HepG2 (cell line): ENCODE measurements around the gene ACTR1A. TPM values are rescaled to one million over a fixed set of nuclear protein-coding genes. Genes with fewer than 3 reads are reported as not detected.

Source experiments
- EEA1 ChIP-seq: sonication (generic); formaldehyde crosslinking; IDR thresholded peaks from 2 replicates; pipeline ENCODE4 v1.5.1; 2020; ENCODE audit warnings: mild to moderate bottlenecking, missing genetic modification reagents, borderline replicate concordance
- FIP1L1 ChIP-seq: fragments of 200-400 bp; formaldehyde crosslinking; IDR thresholded peaks from 2 replicates; pipeline ENCODE4 v1.6.1; 2018; ENCODE audit warnings: low read depth, mild to moderate bottlenecking, low read length, moderate library complexity, borderline replicate concordance; ENCODE audit not compliant: insufficient read depth
- FUBP1 ChIP-seq: sonication (generic); formaldehyde crosslinking; IDR thresholded peaks from 2 replicates; pipeline ENCODE4 v1.5.1; 2020; ENCODE audit warnings: missing genetic modification reagents, mild to moderate bottlenecking, borderline replicate concordance
- HNRNPL ChIP-seq: fragments of 200-400 bp; formaldehyde crosslinking; IDR thresholded peaks from 2 replicates; pipeline ENCODE4 v1.6.1; 2017; ENCODE audit warnings: mild to moderate bottlenecking, low read depth, low read length
- HNRNPUL1 ChIP-seq: fragments of 200-400 bp; formaldehyde crosslinking; IDR thresholded peaks from 2 replicates; pipeline ENCODE4 v1.6.1; 2017; ENCODE audit warnings: low read depth, mild to moderate bottlenecking, low read length, moderate library complexity
- NFYC ChIP-seq: IDR thresholded peaks from 2 replicates; pipeline ENCODE4 v1.6.1; 2016; ENCODE audit warnings: missing genetic modification reagents, missing compliant biosample characterization
- PHF8 ChIP-seq: sonication (generic); formaldehyde crosslinking; IDR thresholded peaks from 2 replicates; pipeline ENCODE4 v1.5.0; 2020; ENCODE audit warnings: missing genetic modification reagents
- POGK ChIP-seq: sonication (generic); formaldehyde crosslinking; conservative IDR thresholded peaks from 2 replicates; pipeline ENCODE4 v1.8.0; 2022; ENCODE audit warnings: mild to moderate bottlenecking, moderate library complexity, missing genetic modification reagents
- SNAI1 ChIP-seq: sonication (generic); formaldehyde crosslinking; IDR thresholded peaks from 2 replicates; pipeline ENCODE4 v1.5.0; 2020; ENCODE audit warnings: mild to moderate bottlenecking, missing genetic modification reagents, borderline replicate concordance
- TBL1XR1 ChIP-seq: fragments of 150-350 bp; IDR thresholded peaks from 2 replicates; pipeline ENCODE4 v1.6.1; 2014; ENCODE audit warnings: borderline replicate concordance, low read length; ENCODE audit not compliant: partially characterized antibody
- TEAD2 ChIP-seq: sonication (generic); formaldehyde crosslinking; IDR thresholded peaks from 2 replicates; pipeline ENCODE4 v1.9.0; 2021; ENCODE audit warnings: missing genetic modification reagents
- TP53 ChIP-seq: sonication (generic); formaldehyde crosslinking; conservative IDR thresholded peaks from 2 replicates; pipeline ENCODE4 v1.4.0; 2020; ENCODE audit warnings: missing genetic modification reagents
- ZBTB46 ChIP-seq: sonication (generic); formaldehyde crosslinking; IDR thresholded peaks from 2 replicates; pipeline ENCODE4 v1.4.0; 2020; ENCODE audit warnings: mild to moderate bottlenecking, missing genetic modification reagents, borderline replicate concordance
- ZHX1 ChIP-seq: sonication (generic); formaldehyde crosslinking; IDR thresholded peaks from 2 replicates; pipeline ENCODE4 v1.8.1; 2022; ENCODE audit warnings: low read depth, mild to moderate bottlenecking, missing genetic modification reagents
- ZNF280D ChIP-seq: sonication (generic); formaldehyde crosslinking; IDR thresholded peaks from 2 replicates; pipeline ENCODE4 v1.5.1; 2020; ENCODE audit warnings: mild to moderate bottlenecking, missing genetic modification reagents
- ZNF326 ChIP-seq: sonication (generic); formaldehyde crosslinking; IDR thresholded peaks from 2 replicates; pipeline ENCODE4 v1.4.0; 2020; ENCODE audit warnings: missing genetic modification reagents, borderline replicate concordance
- ZNF576 ChIP-seq: sonication (generic); formaldehyde crosslinking; IDR thresholded peaks from 2 replicates; pipeline ENCODE4 v1.4.0; 2020; ENCODE audit warnings: mild to moderate bottlenecking, missing genetic modification reagents
- ZNF879 ChIP-seq: sonication (generic); formaldehyde crosslinking; IDR thresholded peaks from 2 replicates; pipeline ENCODE4 v1.8.1; 2023; ENCODE audit warnings: missing genetic modification reagents
- polyA plus RNA-seq, 8 experiments: library from polyadenylated mRNA; depleted of rRNA in 3 of 8; stranded (reverse) in 7 of 8; unstranded in 1 of 8; fragments of >200 nt; fragmentation: Illumina TruSeq in 4 of 8; extraction: Trizol in 4 of 8; gene quantifications; 2 replicates each; pipeline versions ENCODE4 v1.2.1 to v1.2.3, GENCODE V29; 2011 to 2016; ENCODE audit warnings: low read depth in 4 of 8, missing spikeins in 1 of 8, mixed read lengths in 1 of 8; ENCODE audit not compliant: insufficient read depth in 1 of 8
- total RNA-seq, 5 experiments: library from RNA; depleted of rRNA; stranded (reverse); fragments of >200 nt; fragmentation: Illumina TruSeq; extraction: Trizol; gene quantifications; 2 replicates each; pipeline ENCODE4 v1.2.3, GENCODE V29; 2016; ENCODE audit warnings: low read depth in 1 of 5

The ACTR1A gene
- total and polyA plus RNA-seq, 2 of the 13 experiments (the other 11 are each of a cell fraction or from before 2014, with no cell fraction given) = 59.6 to 62.8 TPM

GRCh38 chr10:102502029-102502336 lies 529 bp downstream of the ACTR1A start (continued):
- TF ChIP-seq FUBP1 (CRISPR knock-in tag) = no peak
- no peak for TF ChIP-seq POGK (CRISPR knock-in tag)
- no peak for TF ChIP-seq HNRNPL
- TF ChIP-seq ZNF280D (CRISPR knock-in tag) = peak; percentile 68; the same call in 1 of the 2 replicates
- TF ChIP-seq ZNF576 (CRISPR knock-in tag) = no peak
- no peak for TF ChIP-seq HNRNPUL1
- TF ChIP-seq TBL1XR1 = no peak
- TF ChIP-seq ZHX1 = no peak
- 0 out of 2 replicates have a peak, but pooled peaks have one; percentile 45 for TF ChIP-seq FIP1L1
- no peak for TF ChIP-seq TP53 (CRISPR knock-in tag)
- no peak for TF ChIP-seq PHF8 (CRISPR knock-in tag)
- TF ChIP-seq SNAI1 (CRISPR knock-in tag) = no peak
- TF ChIP-seq ZNF879 (CRISPR knock-in tag) = no peak
- no peak for TF ChIP-seq ZBTB46
- peak; percentile 98 for TF ChIP-seq NFYC (CRISPR knock-in tag)
- no peak for TF ChIP-seq ZNF326 (CRISPR knock-in tag)
- no peak for TF ChIP-seq EEA1 (CRISPR knock-in tag)
- TF ChIP-seq TEAD2 = no peak
